DMS153 (cell line): ENCODE data around the gene CCDC85C.

Experiments
- DNase-seq: peaks from one replicate; lab custom pipeline; 2025; lab: John Stamatoyannopoulos, UW

Gene CCDC85C

GRCh38 chr14:99572173-99572999, 31.6 kb downstream of the CCDC85C start:
- DNase-seq: no peak

- no peak for DNase-seq
Measured at GRCh38 chr14:99571303-99571986, 32.6 kb downstream of the CCDC85C start.

- no peak for DNase-seq
Measured at GRCh38 chr14:99570544-99571302, 33.3 kb downstream of the CCDC85C start.

- DNase-seq: no peak
Measured at GRCh38 chr14:99569725-99570543, 34.1 kb downstream of the CCDC85C start.

GRCh38 chr14:99568567-99569560, 35.1 kb downstream of the CCDC85C start:
- DNase-seq: peak; percentile 25

GRCh38 chr14:99566390-99567354, 37.3 kb downstream of the CCDC85C start:
- no peak for DNase-seq

- DNase-seq: no peak
Measured at GRCh38 chr14:99566009-99566389, 38.0 kb downstream of the CCDC85C start.

GRCh38 chr14:99565383-99565782, 38.6 kb downstream of the CCDC85C start:
- no peak for DNase-seq

GRCh38 chr14:99564926-99565259, 39.1 kb downstream of the CCDC85C start:
- no peak for DNase-seq

- peak; percentile 61 for DNase-seq
Measured at GRCh38 chr14:99564256-99564925, 39.6 kb downstream of the CCDC85C start.

GRCh38 chr14:99563749-99564129, 40.3 kb downstream of the CCDC85C start:
- DNase-seq: no peak

GRCh38 chr14:99562856-99563748, 40.9 kb downstream of the CCDC85C start:
- peak; percentile 60 for DNase-seq

- DNase-seq: peak; percentile 38
Measured at GRCh38 chr14:99561864-99562263, 42.1 kb downstream of the CCDC85C start.

GRCh38 chr14:99560922-99561683, 42.9 kb downstream of the CCDC85C start:
- no peak for DNase-seq

- no peak for DNase-seq
Measured at GRCh38 chr14:99560403-99560802, 43.6 kb downstream of the CCDC85C start.

GRCh38 chr14:99559286-99559990, 44.6 kb downstream of the CCDC85C start:
- DNase-seq: no peak
